Left lobe of liver (tissue), 2 donors: ENCODE data around the gene CHMP3. TPM values are rescaled to one million over a fixed set of nuclear protein-coding genes. Genes with fewer than 3 reads are reported as not detected.
"Not testable (repeated sequence)": the region's sequence is repeated elsewhere in the genome, so short reads cannot be mapped to it uniquely, and the experiment has no call there.

Experiments
- ATAC-seq: fragments of 200-7000 bp; cut with Tn5 transposase; one replicate; pipeline ENCODE4 v1.9.1; 2020; ENCODE audit warnings: mild to moderate bottlenecking, moderate library complexity
- DNase-seq: peaks from one replicate; pipeline ENCODE4 v3.0.0-alpha.2; 2020; ENCODE audit warnings: low spot score
- total RNA-seq: library from RNA; stranded (reverse); gene quantifications from one replicate; pipeline ENCODE4 v1.2.1, GENCODE V29; 2021
- donor health status: DM: no; HTN: no; CAD: no; lungs with moderate emphysema.
- donor health status: DM: no; HTN: yes; CAD: no.

The CHMP3 gene
- total RNA-seq, 1 donor from 2014 or later, result 22.0 TPM

DNA sequence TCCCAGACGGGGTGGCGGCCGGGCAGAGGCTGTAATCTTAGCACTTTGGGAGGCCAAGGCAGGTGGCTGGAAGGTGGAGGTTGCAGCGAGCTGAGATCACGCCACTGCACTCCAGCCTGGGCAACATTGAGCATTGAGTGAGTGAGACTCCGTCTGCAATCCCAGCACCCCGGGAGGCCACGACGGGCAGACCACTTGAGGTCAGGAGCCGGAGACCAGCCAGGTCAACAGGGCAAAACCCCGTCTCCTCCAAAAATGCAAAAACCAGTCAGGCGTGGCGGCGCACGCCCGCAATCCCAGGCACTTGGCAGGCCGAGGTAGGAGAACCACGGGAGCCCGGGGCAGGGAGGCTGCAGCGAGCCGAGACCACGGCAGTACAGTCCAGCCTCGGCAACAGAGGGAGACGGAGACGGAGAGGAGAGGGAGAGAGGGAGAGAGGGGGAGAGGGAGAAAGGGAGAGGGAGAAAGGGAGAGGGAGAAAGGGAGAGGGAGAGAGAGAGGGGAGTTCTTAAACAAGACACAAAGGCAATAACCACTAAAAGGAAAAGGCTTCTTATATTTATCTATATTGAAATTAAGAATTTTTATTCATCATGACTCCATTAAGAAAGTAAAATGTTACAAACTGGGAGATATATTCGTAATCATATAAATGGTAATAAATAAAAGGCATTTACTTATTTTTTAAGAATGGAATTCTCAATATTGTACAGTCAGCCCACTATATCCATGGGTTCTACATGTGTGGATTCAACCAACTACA lies 13.1 kb downstream of the CHMP3 start:
- DNase-seq, result not testable (repeated sequence)

GRCh38 chr2:86549440-86549839 lies 13.8 kb downstream of the CHMP3 start:
- not testable (repeated sequence) for ATAC-seq, DNase-seq

More for the DNA sequence above, 13.1 kb downstream of the CHMP3 start:
- not testable (repeated sequence) for ATAC-seq

- not testable (repeated sequence) for DNase-seq
Observed at GRCh38 chr2:86548913-86549396, 14.3 kb downstream of the CHMP3 start.

DNA sequence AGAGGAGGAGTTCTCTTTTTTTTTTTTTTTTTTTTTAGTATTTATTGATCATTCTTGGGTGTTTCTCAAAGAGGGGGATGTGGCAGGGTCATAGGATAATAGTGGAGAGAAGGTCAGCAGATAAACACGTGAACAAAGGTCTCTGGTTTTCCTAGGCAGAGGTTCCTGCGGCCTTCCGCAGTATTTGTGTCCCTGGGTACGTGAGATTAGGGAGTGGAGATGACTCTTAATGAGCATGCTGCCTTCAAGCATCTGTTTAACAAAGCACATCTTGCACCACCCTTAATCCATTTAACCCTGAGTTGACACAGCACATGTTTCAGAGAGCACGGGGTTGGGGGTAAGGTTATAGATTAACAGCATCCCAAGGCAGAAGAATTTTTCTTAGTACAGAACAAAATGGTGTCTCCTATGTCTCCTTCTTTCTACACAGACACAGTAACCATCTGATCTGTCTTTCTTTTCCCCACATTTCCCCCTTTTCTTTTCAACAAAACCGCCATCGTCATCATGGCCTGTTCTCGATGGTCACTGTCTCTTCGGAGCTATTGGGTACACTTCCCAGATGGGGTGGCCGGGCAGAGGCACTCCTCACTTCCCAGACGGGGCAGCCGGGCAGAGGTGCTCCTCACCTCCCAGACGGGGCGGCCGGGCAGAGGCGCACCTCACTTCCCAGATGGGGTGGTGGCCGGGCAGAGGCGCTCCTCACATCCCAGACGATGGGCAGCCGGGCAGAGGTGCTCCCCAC lies 14.9 kb downstream of the CHMP3 start:
- ATAC-seq, DNase-seq: not testable (repeated sequence)

More at GRCh38 chr2:86548913-86549396, 14.3 kb downstream of the CHMP3 start:
- not testable (repeated sequence) for ATAC-seq

DNA sequence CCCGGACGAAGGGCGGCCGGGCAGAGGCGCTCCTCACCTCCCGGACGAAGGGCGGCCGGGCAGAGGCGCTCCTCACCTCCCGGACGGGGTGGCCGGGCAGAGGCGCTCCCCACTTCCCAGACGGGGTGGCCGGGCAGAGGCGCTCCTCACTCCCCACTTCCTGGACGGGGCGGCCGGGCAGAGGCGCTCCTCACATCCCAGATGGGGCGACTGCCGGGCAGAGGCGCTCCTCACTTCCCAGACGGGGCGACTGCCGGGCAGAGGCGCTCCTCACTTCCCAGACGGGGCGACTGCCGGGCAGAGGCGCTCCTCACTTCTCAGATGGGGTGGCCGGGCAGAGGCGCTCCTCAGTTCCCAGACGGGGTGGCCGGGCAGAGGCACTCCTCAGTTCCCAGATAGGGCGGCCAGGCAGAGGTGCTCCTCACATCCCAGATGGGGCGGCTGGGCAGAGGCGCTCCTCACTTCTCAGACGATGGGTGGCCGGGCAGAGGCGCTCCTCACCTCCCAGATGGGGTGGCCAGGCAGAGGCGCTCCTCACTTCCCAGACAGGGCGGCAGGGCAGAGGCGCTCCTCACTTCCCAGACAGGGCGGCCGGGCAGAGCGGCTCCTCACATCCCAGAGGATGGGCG lies 17.8 kb downstream of the CHMP3 start:
- not testable (repeated sequence) for ATAC-seq, DNase-seq

GRCh38 chr2:86544278-86545099 lies 18.8 kb downstream of the CHMP3 start:
- ATAC-seq, DNase-seq: not testable (repeated sequence)

GRCh38 chr2:86543793-86544192 lies 19.4 kb downstream of the CHMP3 start:
- ATAC-seq (no peak), DNase-seq (no peak)

GRCh38 chr2:86543335-86543734 lies 19.9 kb downstream of the CHMP3 start:
- peak; percentile 47 for ATAC-seq
- no peak for DNase-seq

GRCh38 chr2:86542814-86543213 lies 20.4 kb downstream of the CHMP3 start:
- DNase-seq, result no peak
- no peak for ATAC-seq

GRCh38 chr2:86541334-86541733 lies 21.9 kb downstream of the CHMP3 start:
- DNase-seq, result no peak
- ATAC-seq, result no peak

- ATAC-seq (no peak), DNase-seq (no peak)
Observed at GRCh38 chr2:86533589-86533988, 29.7 kb downstream of the CHMP3 start.

DNA sequence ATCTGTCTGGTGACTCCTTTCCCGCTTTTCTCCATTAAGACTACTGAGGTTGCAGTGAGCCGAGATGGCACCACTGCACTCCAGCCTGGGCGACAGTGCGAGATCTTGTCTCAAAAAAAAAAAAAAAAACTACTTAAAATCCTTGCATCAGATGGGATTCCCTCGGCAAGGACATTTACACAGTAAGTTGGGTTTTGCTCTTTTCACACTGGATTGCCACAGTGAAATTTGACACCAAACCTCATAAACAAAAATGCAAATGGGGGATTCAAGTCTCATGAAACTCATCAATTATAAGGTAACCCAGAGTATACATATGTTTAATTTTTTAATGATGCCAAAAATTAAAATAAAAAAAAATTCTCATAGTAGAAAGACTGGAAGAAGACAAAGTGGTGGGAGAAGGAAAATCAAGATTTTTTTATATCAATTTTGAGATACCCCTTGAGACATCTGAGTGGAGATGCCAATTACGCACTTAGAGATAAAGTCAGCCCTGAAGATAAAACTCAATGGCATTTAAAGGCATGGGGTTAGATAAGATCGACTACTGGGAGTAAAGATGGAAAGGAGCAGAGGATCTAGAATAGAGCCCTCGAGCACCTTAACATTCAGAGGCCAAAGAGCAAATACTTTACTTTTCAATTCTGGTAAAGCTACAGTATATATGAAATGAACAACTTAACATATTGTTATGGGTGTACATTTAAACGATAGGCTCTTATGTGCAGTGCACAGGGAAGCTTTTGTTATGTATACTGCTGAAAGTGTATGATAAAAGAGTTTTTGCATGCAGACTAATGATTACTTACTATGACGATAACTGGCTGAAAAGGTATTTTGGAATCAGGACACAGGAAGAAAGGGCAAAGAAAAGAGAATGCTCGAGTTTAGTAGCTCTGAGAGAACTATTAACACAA lies 37.6 kb downstream of the CHMP3 start:
- no peak for DNase-seq
- ATAC-seq, result no peak

GRCh38 chr2:86523491-86523890 lies 39.8 kb downstream of the CHMP3 start:
- ATAC-seq, result no peak
- no peak for DNase-seq

DNA sequence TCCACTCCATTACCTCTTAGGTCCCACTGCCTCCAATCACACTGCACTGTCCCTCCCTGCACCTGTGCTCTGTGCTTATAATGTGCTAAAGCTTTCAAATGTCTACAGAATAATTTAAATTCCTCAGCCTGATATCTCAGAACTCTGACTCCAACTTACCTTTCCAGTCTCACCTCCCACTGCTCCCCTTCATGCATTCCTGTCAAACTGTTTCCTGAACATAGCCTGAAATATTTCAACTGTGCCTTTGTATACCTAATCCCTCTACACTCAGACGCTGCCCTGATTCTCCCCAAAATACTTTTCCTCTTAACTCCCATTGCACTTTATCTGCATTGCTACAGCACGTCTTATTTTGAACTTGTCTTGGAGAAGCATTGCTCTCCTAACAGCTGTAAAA lies 40.5 kb downstream of the CHMP3 start:
- DNase-seq, result no peak
- no peak for ATAC-seq

GRCh38 chr2:86521922-86522321 lies 41.3 kb downstream of the CHMP3 start:
- no peak for DNase-seq
- no peak for ATAC-seq

GRCh38 chr2:86520153-86520552 lies 43.1 kb downstream of the CHMP3 start:
- ATAC-seq (no peak), DNase-seq (no peak)

GRCh38 chr2:86519349-86519748 lies 43.9 kb downstream of the CHMP3 start:
- ATAC-seq (no peak), DNase-seq (no peak)

- ATAC-seq (peak; percentile 78), DNase-seq (no peak)
Observed at GRCh38 chr2:86518481-86518880, 44.8 kb downstream of the CHMP3 start.

- DNase-seq, result no peak
- no peak for ATAC-seq
Observed at GRCh38 chr2:86513948-86514660, 49.1 kb downstream of the CHMP3 start.
